Measurements from ENCODE around the gene CUL5.
A peak's percentile ranks its signal among the peaks of the same experiment; 100 is the strongest.

CUL5 gene
- total RNA-seq: 71.6 to 128 (median 105) reads per million in 3 experiments

- DNase-seq: peak; percentile 87
These were observed at the start of gene CUL5 for GRCh38 chr11:108008656-108009496. TSS of gene CUL5 (plus strand) at chr11:108008898. CDS start at chr11:108009349, 451 bp downstream.

DNA sequence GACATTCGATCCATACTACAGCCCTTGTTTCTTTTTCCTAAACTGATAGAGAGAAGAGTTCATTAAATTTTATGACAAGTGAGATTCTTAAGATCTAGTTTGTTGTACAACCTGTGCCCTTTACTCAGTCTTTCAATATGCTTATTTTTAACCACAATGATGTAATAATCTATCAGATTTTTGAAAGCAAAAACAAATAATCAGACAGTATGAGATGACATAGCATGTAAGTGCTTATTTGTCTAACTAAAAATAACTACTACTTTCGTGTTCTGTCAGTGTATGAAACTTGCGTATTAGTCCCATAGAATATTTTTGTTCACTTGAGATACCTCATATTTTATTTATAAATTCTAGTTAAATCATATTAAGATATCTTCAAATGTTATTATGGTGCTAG, 47.2 kb upstream of the CUL5 start:
- DNase-seq: no peak

- DNase-seq: no peak
These were observed 46.5 kb upstream of the CUL5 start for GRCh38 chr11:107962181-107962580.

GRCh38 chr11:107963091-107963490, 45.6 kb upstream of the CUL5 start:
- no peak for DNase-seq

DNA sequence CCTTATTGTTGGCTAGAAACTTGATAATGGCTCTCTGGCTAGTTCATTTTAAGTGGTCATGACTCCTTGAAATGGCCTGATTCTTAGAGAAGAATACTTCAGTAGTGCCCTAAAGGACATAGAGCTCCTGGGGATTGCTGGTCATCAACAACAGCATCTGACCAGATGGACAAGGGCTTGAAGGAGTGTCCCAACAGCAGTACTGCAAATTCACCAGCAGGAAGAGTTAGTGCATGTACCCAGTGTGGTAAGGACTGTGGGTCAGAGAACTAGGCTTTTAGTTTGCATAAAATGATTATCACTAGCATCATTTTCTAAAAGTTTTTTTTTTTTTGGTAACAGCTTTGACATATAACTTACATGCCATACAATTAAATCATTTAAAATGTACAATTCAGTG, 39.5 kb upstream of the CUL5 start:
- DNase-seq: no peak

DNA sequence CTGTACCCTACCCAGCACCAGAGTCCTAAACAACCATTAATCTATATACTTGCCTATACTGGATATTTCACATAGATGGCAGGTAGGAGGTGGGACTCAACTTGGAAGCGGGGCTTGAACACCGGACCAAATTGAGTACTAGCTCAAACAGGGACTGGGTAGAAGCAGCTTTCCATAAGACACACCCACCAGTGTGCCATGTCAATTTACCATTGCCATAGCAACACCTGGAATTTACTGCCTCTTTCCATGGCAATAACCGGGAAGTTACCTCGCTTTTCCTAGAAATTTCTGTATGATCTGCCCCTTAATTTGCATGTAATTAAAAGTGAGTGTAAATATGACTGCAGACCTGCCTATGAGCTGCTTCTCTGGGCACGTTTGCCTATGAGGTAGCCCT, 38.6 kb upstream of the CUL5 start:
- no peak for DNase-seq

- no peak for DNase-seq
These were observed 35.1 kb upstream of the CUL5 start for GRCh38 chr11:107973641-107974040.

DNA sequence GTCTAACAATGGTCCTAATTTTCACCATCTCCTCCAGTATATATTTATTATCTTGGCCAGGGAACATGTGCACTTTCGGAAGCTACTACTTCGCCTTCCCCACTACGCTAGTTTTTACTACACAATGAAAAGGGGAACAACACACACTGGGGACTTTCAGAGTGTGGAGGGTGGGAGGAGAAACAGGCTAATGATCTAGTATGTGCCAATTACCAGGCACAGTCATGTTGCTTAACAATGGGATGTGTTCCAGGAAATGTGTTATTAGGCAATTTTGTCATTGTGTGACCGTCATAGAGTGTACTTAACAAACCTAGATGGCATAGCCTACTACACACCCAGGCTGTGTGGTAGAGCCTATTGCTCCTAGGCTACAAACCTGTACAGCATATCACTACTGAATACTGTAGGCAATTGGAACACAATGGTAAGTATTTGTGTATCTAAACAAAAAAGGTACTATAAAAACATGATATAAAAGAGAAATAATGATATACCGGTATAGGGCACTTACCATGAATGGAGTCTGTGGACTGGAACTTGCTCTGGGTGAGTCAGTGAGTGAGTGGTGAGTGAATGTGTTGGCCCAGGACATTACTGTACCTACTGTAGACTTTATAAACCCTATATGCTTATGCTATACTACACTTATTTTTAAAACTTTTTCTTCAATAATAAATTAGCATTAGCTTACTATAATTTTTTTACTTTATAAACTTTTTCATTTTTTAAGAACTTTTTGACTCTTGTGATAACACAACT, 20.1 kb upstream of the CUL5 start:
- no peak for DNase-seq

DNA sequence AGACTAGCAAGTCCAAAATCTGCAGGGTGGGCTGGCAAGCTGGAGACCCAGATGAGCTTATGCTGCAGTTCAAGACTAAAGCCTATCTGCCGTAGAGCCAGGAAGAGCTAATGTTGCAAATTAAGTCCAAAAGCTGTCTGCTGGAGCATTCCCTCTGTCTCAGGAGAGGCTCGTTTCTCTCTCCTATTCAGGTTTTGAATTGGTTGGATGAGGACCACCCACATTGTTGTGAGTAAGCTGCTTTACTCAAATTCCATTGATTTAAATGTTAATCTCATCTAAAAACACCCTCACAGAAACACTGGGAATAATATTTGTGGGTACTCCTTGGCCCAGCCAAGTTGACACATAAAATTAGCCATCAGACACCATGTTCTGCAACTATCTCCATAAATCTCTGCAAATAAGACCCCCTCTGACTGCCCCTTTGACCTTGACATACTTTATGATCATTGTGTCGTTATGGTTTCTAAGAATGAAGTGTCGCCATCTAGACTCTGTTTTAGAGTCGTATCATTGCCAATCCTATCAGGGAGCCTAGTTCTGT, 16.8 kb upstream of the CUL5 start:
- DNase-seq: no peak

- no peak for DNase-seq
These were observed 12.5 kb upstream of the CUL5 start for GRCh38 chr11:107996006-107996776.

DNA sequence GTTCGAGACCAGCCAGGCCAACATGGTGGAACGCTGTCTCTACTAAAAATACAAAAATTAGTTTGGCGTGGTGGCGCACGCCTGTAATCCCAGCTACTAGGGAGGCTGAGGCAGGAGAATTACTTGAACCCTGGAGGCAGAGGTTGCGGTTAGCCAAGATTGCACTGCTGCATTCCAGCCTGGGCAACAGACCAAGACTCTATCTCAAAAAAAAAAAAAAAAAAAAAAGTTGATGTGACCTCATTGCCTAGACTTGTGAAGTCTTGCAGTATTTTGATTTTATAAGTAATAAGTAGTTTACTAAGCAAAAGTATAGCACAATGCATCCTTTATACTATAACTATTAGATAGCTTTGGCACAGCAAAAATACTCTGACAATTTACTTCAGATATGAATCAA, 9.9 kb upstream of the CUL5 start:
- no peak for DNase-seq

DNA sequence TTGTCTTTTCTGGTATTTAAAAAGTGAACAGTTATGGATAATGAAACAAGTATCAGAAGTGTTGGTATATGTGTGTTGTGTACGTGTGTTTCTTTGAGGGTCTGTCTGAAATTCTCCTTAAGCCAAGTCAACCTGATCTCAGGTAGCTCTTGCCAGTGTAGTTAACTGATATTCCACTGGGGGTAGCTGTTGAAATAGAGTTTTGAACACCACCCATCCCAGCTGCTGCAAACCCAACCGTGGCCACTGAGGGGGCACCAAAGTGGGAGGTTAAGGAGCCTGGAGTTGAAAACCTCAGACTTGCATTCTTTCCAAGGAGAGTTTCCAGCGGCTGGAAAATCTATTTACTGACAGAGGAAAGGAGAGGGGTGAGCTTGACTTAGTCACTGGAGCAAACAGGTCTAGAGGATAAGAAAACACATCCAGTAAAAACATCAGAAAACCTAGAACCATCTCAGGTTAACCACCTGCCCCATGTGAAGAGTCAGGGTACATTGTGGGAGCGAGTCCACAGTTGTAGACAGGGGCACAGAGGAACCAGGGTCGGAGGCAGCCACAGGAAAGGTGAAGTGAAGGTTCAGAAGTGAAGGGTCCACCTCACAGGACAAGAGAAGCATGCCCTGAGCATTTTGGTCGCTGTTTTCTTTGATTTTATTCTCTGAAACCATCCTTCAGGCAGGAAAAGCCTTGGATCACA, 8.8 kb upstream of the CUL5 start:
- DNase-seq: peak; percentile 8

DNA sequence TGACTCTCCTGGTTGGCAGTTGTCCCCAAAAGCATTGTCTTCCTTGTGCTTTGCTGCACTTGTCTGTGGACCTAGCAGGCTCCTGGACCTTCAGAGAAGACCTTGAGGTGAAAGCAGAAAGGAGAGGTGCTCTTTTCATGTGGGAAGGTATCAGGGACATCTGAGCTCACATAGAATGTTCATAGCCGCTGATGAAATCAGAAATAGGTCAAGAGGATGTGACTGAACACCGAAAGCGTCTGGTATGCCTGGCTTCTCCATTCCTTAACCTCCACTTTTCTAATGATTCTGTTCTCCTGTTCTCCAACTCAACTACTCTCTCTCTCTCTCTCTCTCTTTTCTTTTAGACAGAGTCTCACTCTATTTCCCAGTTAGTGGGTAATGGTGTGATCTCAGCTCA, 6.2 kb upstream of the CUL5 start:
- DNase-seq: no peak

DNA sequence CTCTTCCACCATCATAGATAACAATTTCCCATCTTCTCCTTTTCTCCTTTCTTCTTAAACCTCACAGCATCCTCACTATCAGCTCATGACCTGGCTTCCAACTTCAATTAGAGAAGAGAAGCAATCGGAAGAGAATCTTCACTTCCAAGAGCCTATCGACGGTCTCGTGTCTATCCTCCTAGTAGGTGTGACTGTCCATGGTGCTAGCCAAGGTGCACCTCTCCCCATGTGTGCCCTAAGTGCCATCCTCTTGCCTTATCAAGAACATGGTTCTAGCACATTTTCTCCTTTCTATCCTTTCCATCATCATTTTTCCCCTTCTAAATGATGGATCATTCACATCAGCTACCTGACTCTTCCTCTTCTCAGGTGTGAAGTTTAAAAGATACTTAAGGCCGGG, 5.1 kb upstream of the CUL5 start:
- no peak for DNase-seq

GRCh38 chr11:108007819-108008218, 879 bp upstream of the CUL5 start:
- no peak for DNase-seq

GRCh38 chr11:108009497-108010370, 1.0 kb downstream of the CUL5 start:
- no peak for DNase-seq

GRCh38 chr11:108012139-108012725, 3.5 kb downstream of the CUL5 start:
- DNase-seq: no peak

- DNase-seq: no peak
These were observed 7.9 kb downstream of the CUL5 start for GRCh38 chr11:108016647-108017046.

DNA sequence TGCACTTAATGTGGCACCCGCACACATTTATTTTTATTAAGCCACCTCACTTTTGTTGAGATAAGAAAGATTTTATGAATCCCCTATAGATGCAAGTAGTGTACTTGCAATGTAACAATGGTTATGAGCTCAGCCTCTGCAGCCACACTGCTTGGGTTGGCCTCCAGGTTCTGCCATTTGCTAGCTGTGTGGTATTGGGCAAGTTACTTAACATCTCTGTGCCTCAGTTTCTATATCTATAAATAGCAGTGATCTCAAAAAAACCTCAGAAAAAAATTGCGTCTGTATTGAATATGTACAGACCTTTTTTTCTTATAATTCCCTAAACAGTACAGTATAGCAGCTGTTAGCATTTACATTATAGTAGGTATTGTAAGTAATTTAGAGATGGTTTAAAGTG, 10.0 kb downstream of the CUL5 start:
- no peak for DNase-seq

- no peak for DNase-seq
These were observed 11.3 kb downstream of the CUL5 start for GRCh38 chr11:108019870-108020540.
